ENCODE measurements around the gene SLAMF1.

DNA sequence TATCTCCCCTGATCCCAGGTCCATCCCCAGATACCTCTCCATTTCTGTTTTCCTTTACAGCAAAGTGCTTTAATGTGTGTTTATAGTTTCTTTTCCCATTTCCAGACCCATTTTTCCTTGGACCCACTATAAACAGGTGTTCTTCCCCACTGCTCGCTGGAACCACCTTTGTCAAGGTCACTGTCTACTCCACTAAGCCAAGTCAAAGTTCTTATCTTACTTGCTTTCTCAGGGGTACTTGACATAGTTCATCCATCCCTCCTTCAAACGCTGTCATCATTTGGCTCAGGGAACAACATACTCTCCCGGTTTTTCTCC is 8.3 kb downstream of the SLAMF1 start:
- no peak for TF ChIP-seq CTCF (conservative IDR thresholded peaks at IDR 0.05)
- no peak for TF ChIP-seq ZFX (IDR thresholded peaks at IDR 0.05)

Data from C4-2B (cell line).